Karpas-422 (cell line): ENCODE data around the gene NXPH4. TPM values are rescaled to one million over a fixed set of nuclear protein-coding genes. Genes with fewer than 3 reads are reported as not detected.

ENCODE experiments used
- DNase-seq: peaks from one replicate; pipeline ENCODE4 v3.0.0-alpha.2; 2015
- H2AFZ ChIP-seq: fragments of 200-600 bp; sonication (generic); 2 replicates; pipeline ENCODE4 v1.6.1; 2014; ENCODE audit warnings: antibody characterized with exemption, low read length, mixed read lengths
- H3K27ac ChIP-seq: fragments of 200-600 bp; sonication (generic); 2 replicates; pipeline ENCODE4 v1.5.1; 2014; ENCODE audit warnings: mild to moderate bottlenecking, low read length, moderate library complexity
- H3K27me3 ChIP-seq: fragments of 200-600 bp; sonication (generic); 2 replicates; pipeline ENCODE4 v1.6.1; 2014; ENCODE audit warnings: low read length, mixed read lengths
- H3K36me3 ChIP-seq: fragments of 200-600 bp; sonication (generic); 2 replicates; pipeline ENCODE4 v1.6.1; 2014; ENCODE audit warnings: low read length, mixed read lengths; ENCODE audit not compliant: insufficient read depth
- H3K4me1 ChIP-seq: fragments of 200-600 bp; sonication (generic); 2 replicates; pipeline ENCODE4 v1.6.1; 2014; ENCODE audit warnings: mild to moderate bottlenecking, low read length, mixed read lengths
- H3K4me2 ChIP-seq: fragments of 200-600 bp; sonication (generic); 2 replicates; pipeline ENCODE4 v1.6.1; 2014; ENCODE audit warnings: low read length, low read depth, mild to moderate bottlenecking; ENCODE audit not compliant: poor library complexity, severe bottlenecking
- H3K4me3 ChIP-seq: fragments of 200-600 bp; sonication (generic); 2 replicates; pipeline ENCODE4 v1.5.1; 2014; ENCODE audit warnings: mild to moderate bottlenecking, antibody characterized with exemption, low read length, mixed read lengths
- H3K79me2 ChIP-seq: fragments of 200-600 bp; sonication (generic); 2 replicates; pipeline ENCODE4 v1.6.1; 2014; ENCODE audit warnings: mild to moderate bottlenecking, low read length, mixed read lengths
- H3K9ac ChIP-seq: fragments of 200-600 bp; sonication (generic); 2 replicates; pipeline ENCODE4 v1.6.0; 2014; ENCODE audit warnings: low read length
- H3K9me2 ChIP-seq: fragments of 200-600 bp; sonication (generic), shearing (Covaris generic); replicated peaks from 2 replicates; pipeline ENCODE4 v1.6.0; 2014; ENCODE audit warnings: mild to moderate bottlenecking, low read length, moderate library complexity; ENCODE audit not compliant: insufficient read depth
- H3K9me3 ChIP-seq: fragments of 300-700, 200-600 bp; sonication (generic); 2 replicates; pipeline ENCODE4 v1.6.1; 2014; ENCODE audit warnings: low read length, mixed read lengths
- H4K20me1 ChIP-seq: fragments of 200-600 bp; sonication (generic); 2 replicates; pipeline ENCODE4 v1.6.1; 2014; ENCODE audit warnings: mild to moderate bottlenecking, antibody characterized with exemption, low read length, low read depth; ENCODE audit not compliant: insufficient read depth
- total RNA-seq: library from RNA; depleted of rRNA; stranded (reverse); fragments of >200 nt; shearing (Covaris generic); gene quantifications from 2 replicates; pipeline ENCODE4 v1.2.3, GENCODE V29; 2014; ENCODE audit warnings: low replicate concordance

The NXPH4 gene
- total RNA-seq, 1 experiment from 2014 or later: 2.9 TPM

- H4K20me1 ChIP-seq: no peaks in the 10 kb centered on the region
- no peaks in the 10 kb centered on the region for H3K9me3 ChIP-seq
- H3K4me1 ChIP-seq: peaks cover 21% of the 10 kb centered on the region
- no peaks in the 10 kb centered on the region for H3K79me2 ChIP-seq
- no peak overlapping the region for H3K9ac ChIP-seq
- no peak overlapping the region for H2AFZ ChIP-seq
- H3K27me3 ChIP-seq: no peaks in the 10 kb centered on the region
- H3K9me2 ChIP-seq: no peaks in the 10 kb centered on the region
- no peaks in the 10 kb centered on the region for H3K36me3 ChIP-seq
- no peak for DNase-seq
- no peak overlapping the region for H3K4me3 ChIP-seq
- H3K4me2 ChIP-seq: no peak overlapping the region
- H3K27ac ChIP-seq: no peak overlapping the region
Observed at GRCh38 chr12:57208631-57209282, 7.8 kb upstream of the NXPH4 start.

- Histone ChIP-seq H3K9ac (no peak overlapping the region), H3K4me2 (no peak overlapping the region), H3K79me2 (no peaks in the 10 kb centered on the region), H3K27ac (no peak overlapping the region), H3K27me3 (no peaks in the 10 kb centered on the region; the same call in 1 of the 2 replicates), H3K9me2 (no peaks in the 10 kb centered on the region), H3K4me3 (no peak overlapping the region), H3K4me1 (peaks cover 32% of the 10 kb centered on the region), H4K20me1 (peaks cover 5% of the 10 kb centered on the region; the same call in 1 of the 2 replicates), H2AFZ (no peak overlapping the region), H3K36me3 (no peaks in the 10 kb centered on the region), H3K9me3 (no peaks in the 10 kb centered on the region)
- no peak for DNase-seq
Observed at GRCh38 chr12:57209916-57210315, 6.7 kb upstream of the NXPH4 start.

DNA sequence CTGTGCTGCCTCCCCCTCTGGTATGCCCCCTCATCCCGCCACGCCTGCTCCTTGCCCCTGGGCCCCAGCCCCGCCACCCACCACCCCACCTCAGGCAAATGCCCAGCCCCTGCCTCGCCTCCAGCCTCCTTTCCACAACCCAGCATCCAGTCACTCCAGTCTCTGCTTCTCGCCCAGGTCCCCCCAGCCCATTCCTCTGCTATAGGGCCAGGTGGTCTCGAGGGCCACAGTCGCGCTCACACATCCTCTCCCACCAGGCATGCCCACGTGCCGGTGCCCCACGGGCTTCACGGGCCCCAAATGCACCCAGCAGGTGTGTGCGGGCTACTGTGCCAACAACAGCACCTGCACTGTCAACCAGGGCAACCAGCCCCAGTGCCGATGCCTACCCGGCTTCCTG, 6.1 kb upstream of the NXPH4 start:
- Histone ChIP-seq H3K4me1 (peaks cover 35% of the 10 kb centered on the region), H3K27ac (no peak overlapping the region), H3K9me2 (no peaks in the 10 kb centered on the region), H3K36me3 (no peaks in the 10 kb centered on the region), H3K9me3 (no peaks in the 10 kb centered on the region), H4K20me1 (peaks cover 5% of the 10 kb centered on the region; the same call in 1 of the 2 replicates), H3K4me3 (no peak overlapping the region), H3K79me2 (no peaks in the 10 kb centered on the region), H3K9ac (no peak overlapping the region), H2AFZ (no peak overlapping the region), H3K27me3 (no peaks in the 10 kb centered on the region; the same call in 1 of the 2 replicates), H3K4me2 (no peak overlapping the region)
- DNase-seq: no peak

GRCh38 chr12:57210926-57211692, 5.5 kb upstream of the NXPH4 start:
- H2AFZ ChIP-seq: no peak overlapping the region
- no peak overlapping the region for H3K9ac ChIP-seq
- no peaks in the 10 kb centered on the region; the same call in 1 of the 2 replicates for H3K27me3 ChIP-seq
- H3K79me2 ChIP-seq: no peaks in the 10 kb centered on the region
- DNase-seq: peak; percentile 78
- H3K9me3 ChIP-seq: no peaks in the 10 kb centered on the region
- H3K36me3 ChIP-seq: no peaks in the 10 kb centered on the region
- H3K4me3 ChIP-seq: no peak overlapping the region
- H4K20me1 ChIP-seq: peaks cover 5% of the 10 kb centered on the region; the same call in 1 of the 2 replicates
- no peak overlapping the region for H3K4me2 ChIP-seq
- H3K27ac ChIP-seq: no peak overlapping the region
- no peaks in the 10 kb centered on the region for H3K9me2 ChIP-seq
- H3K4me1 ChIP-seq: peaks cover 41% of the 10 kb centered on the region

DNA sequence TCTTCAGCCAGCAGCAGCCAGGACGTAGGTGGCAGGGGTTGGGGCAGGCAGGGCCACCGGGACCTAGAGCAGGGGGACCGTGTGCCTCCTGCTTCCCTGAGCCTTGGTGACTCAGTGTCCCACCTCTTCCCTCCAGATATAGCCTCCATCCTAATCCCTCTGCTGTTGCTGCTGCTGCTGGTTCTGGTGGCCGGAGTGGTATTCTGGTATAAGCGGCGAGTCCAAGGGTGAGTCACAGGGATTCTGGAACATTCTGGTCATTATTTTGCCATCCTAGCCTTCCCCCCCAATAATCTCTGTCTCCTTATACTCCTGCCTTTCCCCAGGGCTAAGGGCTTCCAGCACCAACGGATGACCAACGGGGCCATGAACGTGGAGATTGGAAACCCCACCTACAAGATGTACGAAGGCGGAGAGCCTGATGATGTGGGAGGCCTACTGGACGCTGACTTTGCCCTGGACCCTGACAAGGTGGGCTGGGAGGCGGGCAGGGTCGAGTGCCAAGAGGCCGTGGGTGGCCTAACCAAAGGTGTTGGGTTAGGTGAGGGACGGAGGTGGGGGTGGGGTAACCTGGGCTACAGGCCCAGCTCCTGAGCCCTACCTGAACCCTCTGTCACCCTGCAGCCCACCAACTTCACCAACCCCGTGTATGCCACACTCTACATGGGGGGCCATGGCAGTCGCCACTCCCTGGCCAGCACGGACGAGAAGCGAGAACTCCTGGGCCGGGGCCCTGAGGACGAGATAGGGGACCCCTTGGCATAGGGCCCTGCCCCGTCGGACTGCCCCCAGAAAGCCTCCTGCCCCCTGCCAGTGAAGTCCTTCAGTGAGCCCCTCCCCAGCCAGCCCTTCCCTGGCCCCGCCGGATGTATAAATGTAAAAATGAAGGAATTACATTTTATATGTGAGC, 4.5 kb upstream of the NXPH4 start:
- Histone ChIP-seq H3K4me2 (no peak overlapping the region), H4K20me1 (peaks cover 5% of the 10 kb centered on the region; the same call in 1 of the 2 replicates), H3K27me3 (no peaks in the 10 kb centered on the region; the same call in 1 of the 2 replicates)

GRCh38 chr12:57212701-57213057, 3.9 kb upstream of the NXPH4 start:
- Histone ChIP-seq H3K36me3 (no peaks in the 10 kb centered on the region), H3K9me3 (no peaks in the 10 kb centered on the region), H3K4me2 (peak overlapping the region; percentile 29), H4K20me1 (peaks cover 5% of the 10 kb centered on the region; the same call in 1 of the 2 replicates), H3K9me2 (no peaks in the 10 kb centered on the region), H3K27me3 (no peaks in the 10 kb centered on the region; the same call in 1 of the 2 replicates), H3K27ac (no peak overlapping the region), H3K4me1 (peaks cover 55% of the 10 kb centered on the region), H3K4me3 (no peak overlapping the region), H2AFZ (no peak overlapping the region), H3K79me2 (no peaks in the 10 kb centered on the region), H3K9ac (no peak overlapping the region; the same call in 1 of the 2 replicates)
- DNase-seq: no peak

More for the DNA sequence above, 4.5 kb upstream of the NXPH4 start:
- H3K9ac ChIP-seq: no peak overlapping the region
- H3K9me2 ChIP-seq: no peaks in the 10 kb centered on the region
- H3K4me3 ChIP-seq: no peak overlapping the region
- H3K9me3 ChIP-seq: no peaks in the 10 kb centered on the region
- H3K4me1 ChIP-seq: peaks cover 49% of the 10 kb centered on the region
- H3K36me3 ChIP-seq: no peaks in the 10 kb centered on the region
- no peaks in the 10 kb centered on the region for H3K79me2 ChIP-seq
- H3K27ac ChIP-seq: no peak overlapping the region
- no peak for DNase-seq
- H2AFZ ChIP-seq: no peak overlapping the region

GRCh38 chr12:57213058-57213715, 3.4 kb upstream of the NXPH4 start:
- H2AFZ ChIP-seq: no peak overlapping the region
- H3K4me3 ChIP-seq: no peak overlapping the region

More at GRCh38 chr12:57213058-57213715, 3.4 kb upstream of the NXPH4 start:
- Histone ChIP-seq H3K9ac (peak overlapping the region; percentile 24; the same call in 1 of the 2 replicates), H3K9me2 (no peaks in the 10 kb centered on the region), H3K27me3 (no peaks in the 10 kb centered on the region; the same call in 1 of the 2 replicates), H3K4me2 (peak overlapping the region; percentile 29), H3K27ac (no peak overlapping the region), H4K20me1 (peaks cover 6% of the 10 kb centered on the region; the same call in 1 of the 2 replicates), H3K9me3 (no peaks in the 10 kb centered on the region), H3K36me3 (no peaks in the 10 kb centered on the region), H3K79me2 (no peaks in the 10 kb centered on the region), H3K4me1 (peaks cover 59% of the 10 kb centered on the region)
- DNase-seq: peak; percentile 92
